Gastrocnemius medialis (tissue), 4 donors: ENCODE results near the gene ANO6. TPM values are rescaled to one million over a fixed set of nuclear protein-coding genes. Genes with fewer than 3 reads are reported as not detected.

Source experiments
- ATAC-seq, 2 donors: fragments of 150-250 bp; one replicate each; pipeline ENCODE4 v1.9.1; 2016
- DNase-seq, 2 donors: peaks; one replicate each; pipeline ENCODE4 v3.0.0-alpha.2; 2019
- H3K27ac ChIP-seq, 4 donors: fragments of 200-600 bp; sonication (generic); 1 replicate in 1 of 4; 2 replicates in 3 of 4; pipeline ENCODE4 v1.5.1; 2016 to 2018; ENCODE audit warnings: mild to moderate bottlenecking in 2 of 4, moderate library complexity in 1 of 4
- H3K27me3 ChIP-seq, 3 donors: fragments of 200-600 bp; sonication (generic) in 2 of 3; 1 replicate in 1 of 3; 2 replicates in 2 of 3; pipeline versions ENCODE4 v1.5.1 to v1.6.0; 2016 to 2019; ENCODE audit warnings: mild to moderate bottlenecking in 1 of 3, moderate library complexity in 1 of 3
- H3K36me3 ChIP-seq, 2 donors: fragments of 200-600 bp; sonication (generic) in 1 of 2; one replicate each; pipeline ENCODE4 v1.5.1; 2017 to 2018
- H3K4me1 ChIP-seq, 2 donors: fragments of 200-600 bp; sonication (generic) in 1 of 2; one replicate each; pipeline ENCODE4 v1.5.1; 2016 to 2017; ENCODE audit warnings: mild to moderate bottlenecking in 2 of 2
- H3K4me3 ChIP-seq, 4 donors: fragments of 200-600 bp; sonication (generic) in 3 of 4; 1 replicate in 1 of 4; 2 replicates in 3 of 4; pipeline ENCODE4 v1.5.1; 2016 to 2019; ENCODE audit warnings: mild to moderate bottlenecking in 2 of 4
- H3K9me3 ChIP-seq, 3 donors: fragments of 200-600 bp; sonication (generic) in 2 of 3; 1 replicate in 1 of 3; 2 replicates in 2 of 3; pipeline ENCODE4 v1.5.1; 2016 to 2019
- CTCF ChIP-seq, 5 experiments: fragments of 450-650 bp in 3 of 5; fragments of 200-600 bp in 2 of 5; sonication (generic) in 2 of 5; IDR thresholded peaks in 4 of 5; conservative IDR thresholded peaks in 1 of 5; 1 replicate in 4 of 5; 2 replicates in 1 of 5; pipeline ENCODE4 v1.5.1; 2016 to 2019; ENCODE audit warnings: antibody characterized with exemption in 5 of 5, mild to moderate bottlenecking in 3 of 5, moderate library complexity in 3 of 5
- POLR2A ChIP-seq, 2 donors: fragments of 450-650 bp; IDR thresholded peaks; one replicate each; pipeline ENCODE4 v1.6.1; 2017; ENCODE audit warnings: antibody characterized with exemption in 2 of 2, mild to moderate bottlenecking in 2 of 2, moderate library complexity in 2 of 2
- in situ Hi-C, 4 donors: fragments of 200-750 bp; cut with MboI; loops; one replicate each; pipeline versions ENCODE4 v1.15.0 to v1.8.0; 2017; ENCODE audit warnings: low sequenced_read_pairs in 4 of 4
- intact Hi-C: fragments of 100-400 bp; cut with DNase I; formaldehyde crosslinking; loops from one replicate; pipeline ENCODE4 v1.15.1; 2023; ENCODE audit warnings: low total_unique reads
- total RNA-seq, 4 donors: library from RNA; depleted of rRNA; stranded (reverse); fragments of >200 nt; gene quantifications; one replicate each; pipeline versions ENCODE4 v1.1.0 to v1.2.3, GENCODE V29; 2016

Gene ANO6
- total RNA-seq, 4 donors from 2014 or later = 75.4 to 100 (median 91.8) TPM

GRCh38 chr12:45284096-45284901 lies 68.4 kb downstream of the ANO6 start:
- intact Hi-C loops = no loop called here
- DNase-seq (no peak), ATAC-seq (no peak)
- TF ChIP-seq POLR2A (IDR thresholded peaks at IDR 0.05) (no peak), CTCF (IDR thresholded peaks at IDR 0.05 in 4 of 5, conservative IDR thresholded peaks at IDR 0.05 in 1 of 5) (no peak)
- no peaks in the 10 kb centered on the region for H3K9me3 ChIP-seq
- H3K27ac ChIP-seq = peak overlapping the region in 2 of 4 donors; percentile 45 to 47
- in situ Hi-C loops = no loop called here
- H3K36me3 ChIP-seq = no peaks in the 10 kb centered on the region
- no peaks in the 10 kb centered on the region for H3K27me3 ChIP-seq
- no peak overlapping the region for H3K4me3 ChIP-seq
- peaks cover 22 to 27% of the 10 kb centered on the region in 2 donors for H3K4me1 ChIP-seq

DNA sequence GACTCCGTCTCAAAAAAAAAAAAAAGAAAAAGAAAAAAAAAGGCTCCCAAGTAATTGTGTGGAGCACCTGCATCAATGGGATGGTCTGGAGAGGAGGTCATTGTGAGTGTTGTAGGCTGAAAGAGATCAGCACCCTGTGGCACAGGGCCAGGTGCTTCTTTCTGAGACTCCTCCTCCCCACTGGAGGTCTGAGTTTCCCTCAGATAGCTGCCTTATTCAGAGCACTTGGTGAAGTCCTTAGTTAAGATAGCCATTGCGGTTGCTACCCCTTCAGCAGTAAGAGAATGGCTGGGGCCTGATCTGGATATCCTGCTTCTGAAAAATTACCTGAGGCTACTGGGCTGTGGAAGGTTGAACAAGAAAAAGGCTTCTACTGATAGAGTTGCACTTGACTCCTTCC lies 69.8 kb downstream of the ANO6 start:
- DNase-seq = no peak
- H3K4me3 ChIP-seq = no peak overlapping the region
- in situ Hi-C loops (no loop called here), intact Hi-C loops (no loop called here)
- TF ChIP-seq POLR2A (IDR thresholded peaks at IDR 0.05) = no peak
- no peak for TF ChIP-seq CTCF (IDR thresholded peaks at IDR 0.05 in 4 of 5, conservative IDR thresholded peaks at IDR 0.05 in 1 of 5)
- no peaks in the 10 kb centered on the region for H3K27me3 ChIP-seq
- H3K9me3 ChIP-seq = no peaks in the 10 kb centered on the region
- H3K36me3 ChIP-seq = no peaks in the 10 kb centered on the region
- no peak for ATAC-seq
- peak overlapping the region in 2 of 4 donors; percentile 11 to 44 for H3K27ac ChIP-seq
- H3K4me1 ChIP-seq = peaks cover 24 to 29% of the 10 kb centered on the region in 2 donors

DNA sequence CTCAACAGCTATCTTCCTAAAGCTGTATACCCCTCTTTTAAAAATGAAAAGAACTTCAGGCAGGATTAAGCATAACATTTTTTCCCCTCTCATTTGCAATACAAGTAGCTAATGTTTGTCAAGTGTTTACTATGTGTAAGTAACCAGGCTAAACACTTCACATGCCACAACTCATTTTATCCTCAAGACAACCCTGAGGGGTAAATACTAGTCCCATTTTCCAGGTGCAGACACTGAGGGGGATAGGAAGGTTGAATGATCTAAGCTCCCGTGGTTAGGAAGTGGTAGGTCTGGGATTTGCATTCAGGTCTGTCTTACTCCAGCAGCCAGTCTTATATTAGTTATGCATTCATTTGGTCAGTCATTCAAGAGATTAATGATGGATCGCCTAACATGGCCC lies 70.7 kb downstream of the ANO6 start:
- no peak overlapping the region for H3K4me3 ChIP-seq
- H3K27ac ChIP-seq = peak overlapping the region in 2 of 4 donors; percentile 27 to 44
- no peak for TF ChIP-seq POLR2A (IDR thresholded peaks at IDR 0.05)
- TF ChIP-seq CTCF (IDR thresholded peaks at IDR 0.05 in 4 of 5, conservative IDR thresholded peaks at IDR 0.05 in 1 of 5) = no peak
- DNase-seq = no peak
- intact Hi-C loops (no loop called here), in situ Hi-C loops (no loop called here)
- H3K4me1 ChIP-seq = peaks cover 32 to 37% of the 10 kb centered on the region in 2 donors
- no peaks in the 10 kb centered on the region for H3K9me3 ChIP-seq
- no peak for ATAC-seq
- H3K27me3 ChIP-seq = no peaks in the 10 kb centered on the region
- H3K36me3 ChIP-seq = no peaks in the 10 kb centered on the region

- H3K27me3 ChIP-seq = no peaks in the 10 kb centered on the region
- H3K36me3 ChIP-seq = no peaks in the 10 kb centered on the region
- peak overlapping the region; percentile 89 to 93 (median 90) for H3K27ac ChIP-seq
- in situ Hi-C loops (no loop called here), intact Hi-C loops (loop anchor here (2.0 to 5.0 kb wide), 3 partner anchors 73 to 703 kb away; partner anchors contain the start of genes ANO6 and SCAF11)
- no peaks in the 10 kb centered on the region for H3K9me3 ChIP-seq
- DNase-seq = no peak
- peak overlapping the region in 3 of 4 donors; percentile 13 to 27 (median 21) for H3K4me3 ChIP-seq
- TF ChIP-seq CTCF (IDR thresholded peaks at IDR 0.05 in 4 of 5, conservative IDR thresholded peaks at IDR 0.05 in 1 of 5) (no peak), POLR2A (IDR thresholded peaks at IDR 0.05) (no peak)
- H3K4me1 ChIP-seq = peaks cover 39% of the 10 kb centered on the region in 2 donors
- ATAC-seq = no peak
Measured at GRCh38 chr12:45289245-45290215, 73.6 kb downstream of the ANO6 start.
